ENCODE results near the gene ADGRD1.

The ADGRD1 gene

GRCh38 chr12:131139363-131140068, 185.8 kb downstream of the ADGRD1 start:
- DNase-seq = no peak

- DNase-seq = no peak
Observed at GRCh38 chr12:131140069-131140435, 186.3 kb downstream of the ADGRD1 start.

- no peak for DNase-seq
Observed at GRCh38 chr12:131140697-131141096, 187.0 kb downstream of the ADGRD1 start.

GRCh38 chr12:131141514-131141913, 187.8 kb downstream of the ADGRD1 start:
- DNase-seq = no peak

GRCh38 chr12:131142891-131143657, 189.4 kb downstream of the ADGRD1 start:
- DNase-seq = peak; percentile 68

GRCh38 chr12:131146173-131146675, 192.5 kb downstream of the ADGRD1 start:
- peak; percentile 64 for DNase-seq

GRCh38 chr12:131147293-131147692, 193.6 kb downstream of the ADGRD1 start:
- DNase-seq = no peak

- DNase-seq = peak; percentile 81
Observed at GRCh38 chr12:131147894-131148293, 194.2 kb downstream of the ADGRD1 start.

GRCh38 chr12:131151558-131152345, 198.0 kb downstream of the ADGRD1 start:
- DNase-seq = no peak

- no peak for DNase-seq
Observed at GRCh38 chr12:131152587-131152986, 198.9 kb downstream of the ADGRD1 start.

- DNase-seq = no peak
Observed at GRCh38 chr12:131153016-131153415, 199.3 kb downstream of the ADGRD1 start.

- no peak for DNase-seq
Observed at GRCh38 chr12:131153956-131154355, 200.2 kb downstream of the ADGRD1 start.

- no peak for DNase-seq
Observed at GRCh38 chr12:131155131-131155530, 201.4 kb downstream of the ADGRD1 start.

GRCh38 chr12:131157743-131158142, 204.0 kb downstream of the ADGRD1 start:
- DNase-seq = no peak

- DNase-seq = no peak
Observed at GRCh38 chr12:131159660-131160059, 206.0 kb downstream of the ADGRD1 start.

GRCh38 chr12:131162113-131162512, 208.4 kb downstream of the ADGRD1 start:
- no peak for DNase-seq

GRCh38 chr12:131163189-131163738, 209.6 kb downstream of the ADGRD1 start:
- no peak for DNase-seq

GRCh38 chr12:131164096-131164872, 210.6 kb downstream of the ADGRD1 start:
- no peak for DNase-seq

GRCh38 chr12:131166717-131167116, 213.0 kb downstream of the ADGRD1 start:
- DNase-seq = no peak

- DNase-seq = peak; percentile 13
Observed at GRCh38 chr12:131167334-131167733, 213.6 kb downstream of the ADGRD1 start.

- DNase-seq = no peak
Observed at GRCh38 chr12:131171029-131171428, 217.3 kb downstream of the ADGRD1 start.

GRCh38 chr12:131174901-131175300, 221.2 kb downstream of the ADGRD1 start:
- DNase-seq = no peak

Data from hematopoietic multipotent progenitor cell treated with erythropoietin and hydrocortisone succinate and interleukin-3 and kit ligand, for 4 days (in vitro differentiated cells).